ENCODE results near the gene SKI.

- TF ChIP-seq CTCF (IDR thresholded peaks at IDR 0.05) (no peak), POLR2A (IDR thresholded peaks at IDR 0.05) (no peak)
Measured at GRCh38 chr1:2212274-2212531, 15.9 kb upstream of the SKI start.
